Cardiac atrium fibroblast (primary cell): ENCODE data around the gene ALDH2. TPM values are rescaled to one million over a fixed set of nuclear protein-coding genes. Genes with fewer than 3 reads are reported as not detected.

Experiments used
- total RNA-seq: library from RNA; depleted of rRNA; stranded (reverse); fragments of >200 nt; gene quantifications from 2 replicates; pipeline ENCODE4 v1.2.3, GENCODE V29; 2015

ALDH2 gene
- 79.1 and 83.8 TPM in 2 replicates for total RNA-seq

GRCh38 chr12:111766608-111767361 is at the start of gene ALDH2:
TSS of gene ALDH2 (plus strand) at chr12:111766933. CDS start at chr12:111766983, 50 bp downstream.

GRCh38 chr12:111841750-111842555 is 75.2 kb downstream of the ALDH2 start, which contains the start of gene MAPKAPK5:
TSS of gene MAPKAPK5 (plus strand) at chr12:111842228. CDS start at chr12:111842734, 506 bp downstream.

Other genes starting within 250 kb of the ALDH2 start
- gene ATXN2, start 167.6 kb upstream of the ALDH2 start, total RNA-seq = 13.5 and 22.5 TPM in 2 replicates
- 11.3 and 12.1 TPM in 2 replicates for gene BRAP, start 81.0 kb upstream of the ALDH2 start, total RNA-seq
- 12.0 and 22.9 TPM in 2 replicates for gene ACAD10, start 80.9 kb upstream of the ALDH2 start, total RNA-seq
- gene MAPKAPK5, start 75.3 kb downstream of the ALDH2 start, total RNA-seq = 29.1 and 47.8 TPM in 2 replicates
- 5.2 TPM in 2 replicates for gene TMEM116, start 246.2 kb downstream of the ALDH2 start, total RNA-seq
- 41.6 and 47.1 TPM in 2 replicates for gene ERP29, start 246.5 kb downstream of the ALDH2 start, total RNA-seq